Smooth muscle cell (in vitro differentiated cells): ENCODE data around the gene PIMREG. TPM values are rescaled to one million over a fixed set of nuclear protein-coding genes. Genes with fewer than 3 reads are reported as not detected.

Source experiments
- DNase-seq: peaks from one replicate; lab custom pipeline; 2025; ENCODE audit not compliant: unreplicated experiment; lab: John Stamatoyannopoulos, UW
- H2AFZ ChIP-seq: fragments of 200-600 bp; sonication (generic); 2 replicates; pipeline ENCODE4 v1.6.0; 2016; ENCODE audit warnings: antibody characterized with exemption, low read depth, mild to moderate bottlenecking
- H3F3A ChIP-seq: fragments of 200-600 bp; sonication (generic); 2 replicates; pipeline ENCODE4 v1.6.0; 2017; ENCODE audit warnings: antibody characterized with exemption, low read depth
- H3K27ac ChIP-seq: fragments of 200-600 bp; sonication (generic); 2 replicates; pipeline ENCODE4 v1.5.1; 2016; ENCODE audit warnings: low read depth, mild to moderate bottlenecking
- H3K27me3 ChIP-seq: fragments of 200-600 bp; sonication (generic); 2 replicates; pipeline ENCODE4 v1.6.1; 2016; ENCODE audit warnings: low read depth, mild to moderate bottlenecking
- H3K36me3 ChIP-seq: fragments of 200-600 bp; sonication (generic); 2 replicates; pipeline ENCODE4 v1.5.1; 2016; ENCODE audit warnings: low read depth
- H3K4me1 ChIP-seq: fragments of 200-600 bp; sonication (generic); 2 replicates; pipeline ENCODE4 v1.5.1; 2016; ENCODE audit warnings: low read depth
- H3K4me2 ChIP-seq: fragments of 200-600 bp; sonication (generic); 2 replicates; pipeline ENCODE4 v1.6.0; 2016; ENCODE audit warnings: mild to moderate bottlenecking
- H3K4me3 ChIP-seq: fragments of 200-600 bp; sonication (generic); 2 replicates; pipeline ENCODE4 v1.5.1; 2016; ENCODE audit warnings: mild to moderate bottlenecking
- H3K79me2 ChIP-seq: fragments of 200-600 bp; sonication (generic); 2 replicates; pipeline ENCODE4 v1.6.0; 2016; ENCODE audit warnings: low read depth, mild to moderate bottlenecking
- H3K9ac ChIP-seq: fragments of 200-600 bp; sonication (generic); 2 replicates; pipeline ENCODE4 v1.6.0; 2016; ENCODE audit warnings: low read depth
- H3K9me3 ChIP-seq: fragments of 200-600 bp; sonication (generic); replicated peaks from 2 replicates; pipeline ENCODE4 v1.5.1; 2016; ENCODE audit warnings: low read depth
- H4K20me1 ChIP-seq: fragments of 200-600 bp; sonication (generic); 2 replicates; pipeline ENCODE4 v1.6.0; 2016; ENCODE audit warnings: low read depth
- CTCF ChIP-seq: fragments of 200-600 bp; sonication (generic); IDR thresholded peaks from 2 replicates; pipeline ENCODE4 v1.5.1; 2017; ENCODE audit warnings: borderline replicate concordance, mild to moderate bottlenecking, antibody characterized with exemption; ENCODE audit not compliant: insufficient read depth, poor library complexity, severe bottlenecking
- WGBS: methylation state at CpG from one replicate; pipeline ENCODE4 v1.1.7; 2016; ENCODE audit warnings: low lambda C conversion rate; 5-methylcytosine and 5-hydroxymethylcytosine counted together
- polyA plus RNA-seq: library from polyadenylated mRNA; unstranded; fragments of >200 nt; fragmentation: Nextera tagmentation; extraction: Ambion mirVana; gene quantifications from 2 replicates; pipeline ENCODE4 v1.2.1, GENCODE V29; 2016
- total RNA-seq: library from RNA; depleted of rRNA; stranded (reverse); fragments of >200 nt; gene quantifications from 2 replicates; pipeline ENCODE4 v1.2.3, GENCODE V29; 2014

Gene PIMREG
- total and polyA plus RNA-seq, 2 experiments from 2014 or later: 3.5 to 11.7 TPM

- Histone ChIP-seq H3K9me3 (no peaks in the 10 kb centered on the region), H3K27ac (no peak overlapping the region), H3K27me3 (no peaks in the 10 kb centered on the region), H3K4me1 (peaks cover 12% of the 10 kb centered on the region), H3K36me3 (no peaks in the 10 kb centered on the region), H2AFZ (no peak overlapping the region), H3K79me2 (no peaks in the 10 kb centered on the region), H4K20me1 (no peaks in the 10 kb centered on the region), H3K9ac (no peak overlapping the region), H3K4me2 (no peak overlapping the region), H3F3A (peaks cover 5% of the 10 kb centered on the region), H3K4me3 (no peak overlapping the region)
- no peak for TF ChIP-seq CTCF
- DNase-seq: no peak
- WGBS: 93% methylated on average over 6 of the region's 6 CpGs
Measured at GRCh38 chr17:6448473-6448872, 4.2 kb downstream of the PIMREG start.

- 98% methylated on average over 6 of the region's 6 CpGs for WGBS
- peaks cover 9% of the 10 kb centered on the region for H3K4me1 ChIP-seq
- H2AFZ ChIP-seq: no peak overlapping the region
- DNase-seq: no peak
- no peak overlapping the region for H3K27ac ChIP-seq
- no peak for TF ChIP-seq CTCF
- H3K27me3 ChIP-seq: peaks cover 6% of the 10 kb centered on the region
- H3K4me2 ChIP-seq: no peak overlapping the region
- H4K20me1 ChIP-seq: no peaks in the 10 kb centered on the region
- no peaks in the 10 kb centered on the region for H3K36me3 ChIP-seq
- no peaks in the 10 kb centered on the region for H3K9me3 ChIP-seq
- H3K4me3 ChIP-seq: no peak overlapping the region
- no peaks in the 10 kb centered on the region for H3F3A ChIP-seq
- no peak overlapping the region for H3K9ac ChIP-seq
- H3K79me2 ChIP-seq: no peaks in the 10 kb centered on the region
Measured at GRCh38 chr17:6449307-6449706, 5.1 kb downstream of the PIMREG start.

GRCh38 chr17:6450926-6451832 lies 6.9 kb downstream of the PIMREG start:
- H3K9me3 ChIP-seq: no peaks in the 10 kb centered on the region
- no peaks in the 10 kb centered on the region for H3K79me2 ChIP-seq
- H3K27ac ChIP-seq: no peak overlapping the region
- no peak overlapping the region for H3K4me3 ChIP-seq
- no peak for TF ChIP-seq CTCF
- H3K36me3 ChIP-seq: no peaks in the 10 kb centered on the region
- H4K20me1 ChIP-seq: no peaks in the 10 kb centered on the region
- no peak for DNase-seq
- WGBS: 78% methylated on average over 12 of the region's 12 CpGs
- no peak overlapping the region for H2AFZ ChIP-seq
- no peak overlapping the region for H3K4me2 ChIP-seq
- no peaks in the 10 kb centered on the region for H3F3A ChIP-seq
- peaks cover 4% of the 10 kb centered on the region for H3K4me1 ChIP-seq
- H3K27me3 ChIP-seq: peaks cover 24% of the 10 kb centered on the region
- no peak overlapping the region for H3K9ac ChIP-seq
